Colon (tissue), 2 donors: ENCODE results near the gene ACTL7A.
"Not testable (repeated sequence)": the region's sequence is repeated elsewhere in the genome, so short reads cannot be mapped to it uniquely, and the experiment has no call there.

Experiments used
- FAIRE-seq: peaks from 2 replicates; lab custom pipeline; 2012; peaks lifted over from hg19 to GRCh38; lab: Jason Lieb, UNC
- donor health status: control.
- donor health status: control.

The ACTL7A gene

GRCh38 chr9:108880738-108881316 lies 18.8 kb downstream of the ACTL7A start:
- FAIRE-seq: no peak

- FAIRE-seq: no peak
Measured at GRCh38 chr9:108882052-108882888, 20.2 kb downstream of the ACTL7A start.

- no peak for FAIRE-seq
Measured at GRCh38 chr9:108883085-108883484, 21.0 kb downstream of the ACTL7A start.

- no peak for FAIRE-seq
Measured at GRCh38 chr9:108884701-108885100, 22.6 kb downstream of the ACTL7A start.

GRCh38 chr9:108885643-108886348 lies 23.7 kb downstream of the ACTL7A start:
- no peak for FAIRE-seq

GRCh38 chr9:108886594-108887271 lies 24.7 kb downstream of the ACTL7A start:
- FAIRE-seq: not testable (repeated sequence)

GRCh38 chr9:108889649-108890067 lies 27.6 kb downstream of the ACTL7A start:
- FAIRE-seq: no peak

- FAIRE-seq: no peak
Measured at GRCh38 chr9:108894225-108894997, 32.3 kb downstream of the ACTL7A start.

GRCh38 chr9:108897324-108898096 lies 35.4 kb downstream of the ACTL7A start:
- FAIRE-seq: no peak

GRCh38 chr9:108899023-108899695 lies 37.1 kb downstream of the ACTL7A start:
- FAIRE-seq: not testable (repeated sequence)

GRCh38 chr9:108900176-108900575 lies 38.1 kb downstream of the ACTL7A start:
- FAIRE-seq: no peak

- FAIRE-seq: no peak
Measured at GRCh38 chr9:108903420-108904103, 41.5 kb downstream of the ACTL7A start.

GRCh38 chr9:108904161-108904560 lies 42.1 kb downstream of the ACTL7A start:
- no peak for FAIRE-seq

GRCh38 chr9:108905494-108905893 lies 43.4 kb downstream of the ACTL7A start:
- no peak for FAIRE-seq

GRCh38 chr9:108910402-108910801 lies 48.3 kb downstream of the ACTL7A start:
- no peak for FAIRE-seq

- FAIRE-seq: no peak
Measured at GRCh38 chr9:108910914-108911313, 48.8 kb downstream of the ACTL7A start.

GRCh38 chr9:108911820-108912219 lies 49.8 kb downstream of the ACTL7A start:
- FAIRE-seq: no peak
